ENCODE results near the gene BNIPL.
A peak's percentile ranks its signal among the peaks of the same experiment; 100 is the strongest.

The BNIPL gene

DNA sequence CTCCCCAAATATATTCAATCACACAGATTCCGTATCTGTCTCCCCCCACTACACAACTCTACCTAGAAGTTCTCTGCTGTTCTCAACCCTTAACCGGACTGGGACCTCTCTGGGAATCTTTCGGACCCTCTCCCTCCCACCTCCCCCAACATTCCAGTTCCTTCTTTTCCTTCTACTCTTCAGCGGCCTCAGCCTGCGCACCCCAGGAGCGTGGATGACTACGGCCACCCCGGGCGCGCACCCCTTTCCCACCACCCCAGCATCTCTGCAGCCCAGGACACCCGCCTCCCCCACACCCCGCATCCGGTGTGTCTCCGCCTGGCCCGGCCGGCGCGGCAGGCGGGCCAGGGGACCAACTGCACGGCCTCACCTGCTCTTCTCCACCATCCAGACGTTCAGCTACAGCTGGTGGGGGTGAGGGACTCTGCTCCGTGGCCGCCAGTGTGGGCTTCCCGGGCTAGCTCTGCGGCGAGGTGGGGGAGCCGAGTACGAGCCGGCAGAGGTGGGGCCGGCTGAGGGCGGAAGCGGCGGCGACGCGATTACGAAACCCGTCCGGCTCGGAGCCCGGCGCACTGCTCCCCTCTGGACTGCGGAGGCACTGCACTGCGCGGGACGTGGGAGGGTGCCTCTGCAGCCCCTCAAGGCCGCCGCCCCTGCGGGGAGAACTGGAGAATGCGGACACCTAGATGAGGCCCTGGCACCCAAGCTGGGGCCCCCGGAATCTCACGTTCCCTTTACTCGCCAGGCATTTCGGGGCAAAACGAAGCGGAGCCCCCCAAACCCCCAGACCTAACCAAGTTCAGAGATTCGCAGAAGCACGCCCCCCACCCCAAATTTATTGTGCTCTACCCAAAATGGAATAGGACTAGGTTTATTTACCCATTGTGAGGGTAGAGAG, 23.0 kb downstream of the BNIPL start, which contains the start of gene CDC42SE1:
Gene CDC42SE1, minus strand, starts transcription at position 514 of the 898 bp plus-strand sequence. CDS start 3,892 bp downstream, outside the sequence.
- DNase-seq (ENCODE audit: low read depth): peak; percentile 81

DNA sequence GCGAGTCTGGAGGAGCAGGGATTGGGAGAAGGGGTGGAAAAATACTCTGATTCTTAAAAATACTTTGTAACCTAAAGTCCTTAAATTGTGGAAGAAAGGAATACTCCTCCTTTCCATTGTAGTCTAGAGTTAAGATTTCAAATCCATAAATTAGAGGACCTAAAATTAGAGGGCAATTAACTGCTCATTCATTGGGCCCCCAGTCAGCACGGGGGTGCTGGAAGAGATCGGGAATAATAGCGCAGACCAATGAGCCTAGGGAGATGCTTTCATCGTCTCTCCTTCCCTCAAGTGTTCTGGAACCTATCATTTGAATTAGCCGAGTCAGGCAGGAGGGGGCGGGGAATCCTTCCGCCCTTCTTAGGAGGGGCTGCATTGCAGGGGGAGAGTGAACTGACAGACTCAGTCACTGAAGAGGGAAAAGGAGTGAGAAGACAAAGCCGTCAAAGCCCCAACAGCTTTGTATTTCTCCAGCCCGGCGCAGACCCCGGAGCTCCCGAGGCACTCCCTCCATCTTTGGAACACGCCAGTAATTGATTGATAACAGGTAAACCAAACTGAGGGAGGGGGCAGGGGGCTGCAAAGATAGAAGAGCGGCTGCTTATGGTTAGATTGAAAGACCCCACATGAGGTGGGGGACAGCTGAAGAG, 23.7 kb downstream of the BNIPL start, which contains the start of gene MLLT11:
Gene MLLT11, plus strand, starts transcription at position 391 of the 650 bp plus-strand sequence. CDS start 6,828 bp downstream, outside the sequence.
- peak; percentile 62 for DNase-seq (ENCODE audit: low read depth)

DNA sequence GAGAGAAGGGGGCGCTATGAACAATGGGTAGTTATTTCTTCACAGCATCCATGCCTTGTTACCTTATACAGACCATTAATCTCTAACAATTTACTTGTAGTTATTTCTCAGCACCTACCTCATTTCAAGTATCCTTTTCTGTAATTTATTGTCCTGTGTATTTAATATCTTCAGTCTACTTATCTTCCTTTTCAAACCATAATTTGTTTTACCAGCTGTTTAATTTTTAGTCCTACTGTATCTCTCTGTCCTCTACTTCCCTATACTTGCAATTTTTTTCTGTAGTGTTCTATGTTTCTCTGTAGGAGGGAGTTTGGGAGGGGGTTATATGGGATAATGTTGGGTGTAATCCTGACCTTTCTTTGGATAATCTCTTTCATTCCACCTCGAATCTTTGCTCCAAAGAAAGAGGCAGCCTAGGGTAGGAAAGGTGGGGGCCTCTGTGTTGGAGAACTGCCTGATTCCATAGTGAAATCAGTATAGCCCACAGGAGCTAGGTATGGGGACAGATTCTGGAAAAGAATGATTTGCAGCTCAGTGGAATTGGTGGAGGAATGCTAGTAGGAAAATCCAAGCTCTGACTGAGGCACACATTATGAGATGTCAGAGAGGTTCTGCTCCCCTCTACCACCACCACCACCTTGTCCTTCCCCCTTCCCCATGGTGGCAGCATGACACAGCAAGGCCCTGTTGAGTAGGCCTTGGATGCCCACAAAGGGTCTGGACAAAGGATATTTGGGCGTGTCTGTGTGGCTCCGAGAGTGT, 24.5 kb downstream of the BNIPL start:
- no peak for DNase-seq (ENCODE audit: low read depth)

DNA sequence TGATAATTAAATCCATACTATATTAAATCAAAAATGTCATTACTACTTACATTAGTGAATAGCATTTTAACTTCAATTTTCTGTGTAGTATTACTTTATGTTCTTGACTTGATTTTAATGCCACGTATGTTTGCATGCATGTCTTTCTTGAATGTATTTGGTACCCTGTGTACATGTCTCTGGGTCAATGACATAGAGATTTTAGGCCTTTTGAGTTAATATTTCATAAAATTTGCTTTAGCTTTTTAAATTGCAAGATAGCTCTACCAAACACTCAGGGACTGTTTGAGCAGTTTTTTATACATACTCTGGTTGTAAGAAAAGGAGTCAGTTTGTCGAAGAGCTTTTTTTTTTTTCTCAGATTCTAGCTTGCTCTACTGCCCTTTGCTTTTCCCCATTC, 25.3 kb downstream of the BNIPL start:
- DNase-seq (ENCODE audit: low read depth): no peak

DNA sequence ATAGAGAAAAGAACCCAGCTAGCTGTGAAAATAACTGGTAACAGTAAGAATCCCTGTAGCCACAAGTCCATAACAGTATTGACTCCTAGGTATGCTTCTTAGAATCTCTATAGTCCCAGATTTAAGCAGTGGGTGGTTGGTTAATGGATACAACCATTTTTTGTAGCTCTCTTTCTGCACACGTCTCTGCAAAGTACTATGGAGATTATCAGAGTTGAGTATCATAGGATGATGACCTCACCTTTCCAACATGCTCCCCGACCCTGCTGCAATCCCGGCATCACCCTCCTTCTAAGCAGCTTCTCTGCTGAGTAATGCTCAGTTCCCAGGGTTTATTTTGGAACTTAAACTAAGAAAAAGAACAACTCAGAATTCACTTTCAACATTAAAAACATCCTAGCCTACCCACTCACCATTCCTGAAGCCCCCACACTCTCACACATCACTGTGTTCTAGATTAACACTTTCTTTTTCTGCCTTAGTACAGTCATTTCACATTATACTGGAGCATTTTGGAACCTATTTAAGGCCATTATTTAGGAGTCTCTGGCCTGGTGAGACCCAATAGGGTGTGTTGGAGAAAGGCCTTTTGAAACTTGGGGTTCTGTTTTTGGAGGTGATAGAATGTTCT, 26.5 kb downstream of the BNIPL start:
- peak; percentile 90 for DNase-seq (ENCODE audit: low read depth)

DNA sequence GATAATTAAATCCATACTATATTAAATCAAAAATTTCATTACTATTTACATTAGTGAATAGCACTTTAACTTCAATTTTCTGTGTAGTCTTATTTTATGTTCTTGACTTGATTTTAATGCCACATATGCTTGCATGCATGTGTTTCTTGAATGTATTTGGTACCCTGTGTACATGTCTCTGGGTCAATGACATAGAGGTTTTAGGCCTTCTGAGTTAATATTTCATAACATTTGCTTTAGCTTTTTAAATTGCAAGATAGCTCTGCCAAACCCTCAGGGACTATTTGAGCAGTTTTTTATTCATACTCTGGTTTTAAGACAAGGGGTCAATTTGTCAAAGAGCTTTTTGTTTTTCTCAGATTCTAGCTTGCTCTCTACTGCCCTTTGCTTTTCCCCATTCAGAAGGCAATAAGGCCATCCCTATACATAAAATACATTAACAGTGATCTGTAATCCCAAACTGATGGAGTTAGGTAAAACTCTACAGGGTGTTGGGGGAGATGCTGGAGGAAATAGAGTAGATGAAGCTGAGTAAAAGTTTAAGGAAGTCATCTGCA, 28.8 kb downstream of the BNIPL start:
- DNase-seq (ENCODE audit: low read depth): no peak

DNA sequence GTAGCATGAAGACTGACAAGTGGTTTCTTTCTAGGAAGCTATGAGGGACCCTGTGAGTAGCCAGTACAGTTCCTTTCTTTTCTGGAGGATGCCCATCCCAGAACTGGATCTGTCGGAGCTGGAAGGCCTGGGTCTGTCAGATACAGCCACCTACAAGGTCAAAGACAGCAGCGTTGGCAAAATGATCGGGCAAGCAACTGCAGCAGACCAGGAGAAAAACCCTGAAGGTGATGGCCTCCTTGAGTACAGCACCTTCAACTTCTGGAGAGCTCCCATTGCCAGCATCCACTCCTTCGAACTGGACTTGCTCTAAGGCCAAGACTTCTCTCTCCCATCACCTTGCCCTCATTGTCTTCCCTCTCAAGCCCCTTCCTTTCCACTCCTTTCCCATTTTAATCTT, 30.8 kb downstream of the BNIPL start:
- DNase-seq (ENCODE audit: low read depth): no peak

DNA sequence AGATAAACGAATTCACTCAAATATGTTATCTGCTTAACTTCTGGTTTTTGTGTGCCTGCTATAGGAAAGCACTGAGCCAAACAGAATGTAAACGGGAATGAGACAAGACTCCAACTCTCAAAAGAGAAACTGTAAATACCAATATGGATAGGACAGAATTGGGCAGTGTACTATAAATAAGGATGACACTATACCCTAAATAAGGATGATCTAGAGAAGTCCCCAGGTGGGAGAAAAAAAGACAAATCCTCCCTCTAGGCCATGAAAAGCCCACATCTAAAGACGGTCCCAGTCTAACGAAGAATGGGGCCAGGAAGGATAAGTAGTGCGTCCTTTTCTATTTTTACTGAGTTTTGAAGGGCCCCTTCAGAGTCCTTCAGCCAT, 32.7 kb downstream of the BNIPL start:
- DNase-seq (ENCODE audit: low read depth): no peak

DNA sequence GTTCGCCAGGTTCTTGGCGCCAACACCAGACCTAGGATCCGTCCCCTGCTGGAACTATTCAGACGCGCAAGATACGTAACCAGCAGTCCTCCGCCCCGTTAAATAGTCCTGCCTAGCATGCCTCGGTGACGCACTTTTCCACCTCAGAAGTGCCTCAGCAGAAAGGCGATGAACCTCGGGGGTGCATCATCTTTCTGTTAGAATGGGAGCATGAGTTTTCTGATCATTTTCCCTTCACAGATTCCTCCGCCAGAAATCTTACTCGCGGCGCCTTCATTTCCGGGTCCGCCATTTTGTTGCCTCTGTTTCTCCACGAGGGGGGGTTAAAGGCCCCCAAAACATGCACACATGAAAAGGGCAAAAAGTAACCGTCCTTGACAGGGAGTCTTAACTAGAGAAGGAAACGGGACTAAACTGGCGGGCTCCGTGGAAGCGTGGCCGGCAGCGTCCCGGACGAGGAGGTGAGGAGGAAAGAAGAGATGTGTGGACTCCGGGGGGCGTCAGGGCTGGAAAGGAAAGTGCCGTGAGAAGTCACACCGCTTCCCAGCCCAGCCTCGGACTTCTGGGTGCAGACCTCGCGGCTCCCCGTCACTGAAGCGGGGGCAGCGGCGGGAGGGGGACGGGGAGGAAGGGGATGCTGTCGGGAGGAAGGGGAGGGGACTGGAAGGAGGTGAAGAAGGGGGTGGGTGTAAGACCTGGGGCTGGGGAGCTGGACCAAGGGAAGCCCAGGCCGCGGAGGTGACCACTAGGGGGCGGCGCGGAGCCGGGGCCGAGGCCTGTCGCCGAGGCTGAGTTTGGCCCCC, 34.3 kb downstream of the BNIPL start, which contains the start of gene GABPB2:
Gene GABPB2, plus strand, starts transcription at position 288 of the 803 bp plus-strand sequence. CDS start 17,429 bp downstream, outside the sequence.
- DNase-seq (ENCODE audit: low read depth): peak; percentile 94

DNA sequence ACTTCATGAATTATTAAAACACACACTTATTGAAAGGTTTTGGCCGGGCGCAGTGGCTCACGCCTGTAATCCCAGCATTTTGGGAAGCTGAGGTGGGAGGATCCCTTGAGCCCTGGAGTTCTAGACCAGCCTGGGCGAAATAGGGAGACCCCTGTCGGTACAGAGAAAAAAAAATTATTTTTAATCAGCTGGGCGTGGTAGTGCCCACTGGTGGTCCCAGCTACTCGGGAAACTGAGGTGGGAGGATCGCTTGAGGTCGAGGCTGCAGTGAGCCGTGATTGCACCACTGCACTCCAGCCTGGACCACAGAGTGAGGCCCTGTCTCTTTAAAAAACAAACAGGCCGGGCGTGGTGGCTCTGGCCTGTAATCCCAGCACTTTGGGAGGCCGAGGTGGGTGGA, 35.8 kb downstream of the BNIPL start:
- DNase-seq (ENCODE audit: low read depth): no peak

DNA sequence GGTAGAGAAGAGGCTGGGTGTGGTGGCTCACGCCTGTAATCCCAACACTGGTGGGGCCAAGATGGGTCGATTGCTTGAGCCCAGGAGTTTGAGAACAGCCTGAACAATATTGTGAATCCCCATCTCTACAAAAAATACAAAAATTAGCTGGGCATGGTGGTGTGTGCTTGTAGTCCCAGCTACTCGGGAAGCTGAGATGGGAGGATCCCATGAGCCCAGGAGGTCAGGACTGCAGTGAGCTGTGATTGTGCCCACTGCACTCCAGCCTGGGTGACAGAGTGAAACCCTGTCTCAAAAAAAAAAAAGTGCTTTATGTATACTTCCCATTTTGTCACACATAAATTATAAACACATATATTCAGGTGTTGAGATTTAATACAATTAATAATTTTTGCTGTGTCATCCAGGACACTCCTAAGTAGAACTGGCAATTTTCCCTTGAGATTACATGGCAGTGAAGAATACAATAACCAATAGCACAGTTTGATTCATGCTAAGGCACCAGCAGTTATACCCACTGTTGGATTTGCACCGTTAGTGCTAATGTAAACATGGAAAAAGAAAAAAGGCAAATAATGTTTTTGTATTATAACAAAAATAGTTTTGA, 49.7 kb downstream of the BNIPL start:
- no peak for DNase-seq (ENCODE audit: low read depth)

All from EH (cell line).